Sigmoid colon (tissue), 4 donors: ENCODE data around the gene PAF1.

Source experiments
- CTCF ChIP-seq, 4 experiments: fragments of 450-650 bp in 3 of 4; fragments of 200-600 bp in 1 of 4; IDR thresholded peaks; one replicate each; pipeline ENCODE4 v1.5.1; 2016 to 2019; ENCODE audit warnings: antibody characterized with exemption in 4 of 4, mild to moderate bottlenecking in 3 of 4, moderate library complexity in 2 of 4
- EP300 ChIP-seq, 4 donors: sonication (generic); formaldehyde crosslinking; IDR thresholded peaks; one replicate each; pipeline ENCODE4 v1.6.1; 2017; ENCODE audit warnings: antibody characterized with exemption in 4 of 4
- POLR2A ChIP-seq, 2 donors: fragments of 450-650 bp; IDR thresholded peaks; one replicate each; pipeline ENCODE4 v1.6.1; 2016; ENCODE audit warnings: antibody characterized with exemption in 2 of 2, mild to moderate bottlenecking in 2 of 2, moderate library complexity in 2 of 2
- POLR2AphosphoS5 ChIP-seq, 4 donors: sonication (generic); formaldehyde crosslinking; IDR thresholded peaks; one replicate each; pipeline ENCODE4 v1.6.1; 2017; ENCODE audit warnings: antibody characterized with exemption in 4 of 4

DNA sequence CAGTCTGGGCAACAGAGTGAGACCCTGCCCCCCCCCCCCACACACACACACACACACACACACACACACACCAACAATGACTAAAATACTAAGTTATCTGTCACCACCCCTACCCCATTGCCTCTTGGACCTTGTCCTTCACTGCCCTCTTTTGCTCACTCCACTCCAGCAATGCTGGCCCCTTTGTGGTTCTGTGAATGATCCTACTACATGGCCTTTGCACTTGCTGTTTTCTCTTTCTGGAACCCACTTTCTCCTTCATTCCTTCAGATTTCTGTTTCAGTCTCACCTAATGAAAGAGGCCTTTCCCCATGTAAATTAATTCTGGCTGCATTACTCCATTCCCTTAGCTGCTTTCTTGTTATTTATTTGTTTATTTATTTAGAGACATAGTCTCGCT is 51.2 kb downstream of the PAF1 start:
- no peak for TF ChIP-seq CTCF (IDR thresholded peaks at IDR 0.05)
- TF ChIP-seq POLR2A (IDR thresholded peaks at IDR 0.05) = no peak
- TF ChIP-seq POLR2AphosphoS5 (IDR thresholded peaks at IDR 0.05) = no peak
- TF ChIP-seq EP300 (IDR thresholded peaks at IDR 0.05) = no peak
